ENCODE measurements around the gene CLDN3.
"Not testable (repeated sequence)": the region's sequence is repeated elsewhere in the genome, so short reads cannot be mapped to it uniquely, and the experiment has no call there.

The CLDN3 gene

GRCh38 chr7:73770002-73770859 is at the start of gene CLDN3:
CLDN3 (minus strand) TSS chr7:73770270; CDS start chr7:73770049, 221 bp downstream.
- Histone ChIP-seq H3K4me1 (peaks cover 14% of the 10 kb centered on the region), H4K20me1 (no peaks in the 10 kb centered on the region), H3K36me3 (no peaks in the 10 kb centered on the region), H3K27me3 (peaks cover 23% of the 10 kb centered on the region), H3K9ac (no peak within 1 kb of the TSS), H3K27ac (no peak within 1 kb of the TSS), H3K4me2 (peak within 1 kb of the TSS; percentile 78), H3K9me3 (0 out of 2 replicates have a peak, but pooled peaks cover 11% of the 10 kb centered on the region), H3K4me3 (peak within 1 kb of the TSS; percentile 39)
- TF ChIP-seq Cebpa-rat (IDR thresholded peaks at IDR 0.05): no peak

- H3K27ac ChIP-seq: no peak overlapping the region
- H4K20me1 ChIP-seq: no peaks in the 10 kb centered on the region
- H3K36me3 ChIP-seq: no peaks in the 10 kb centered on the region
- H3K9me3 ChIP-seq: peaks cover 17% of the 10 kb centered on the region
- H3K4me2 ChIP-seq: no peak overlapping the region
- H3K4me3 ChIP-seq: no peak overlapping the region
- TF ChIP-seq Cebpa-rat (IDR thresholded peaks at IDR 0.05): no peak
- H3K4me1 ChIP-seq: peaks cover 18% of the 10 kb centered on the region
- H3K9ac ChIP-seq: no peak overlapping the region
- no peaks in the 10 kb centered on the region for H3K27me3 ChIP-seq
These were observed 47.1 kb upstream of the CLDN3 start for GRCh38 chr7:73817121-73817520.

GRCh38 chr7:73815436-73815835 is 45.4 kb upstream of the CLDN3 start:
- Histone ChIP-seq H3K27ac (no peak overlapping the region), H4K20me1 (no peaks in the 10 kb centered on the region), H3K9ac (no peak overlapping the region), H3K36me3 (no peaks in the 10 kb centered on the region), H3K4me3 (no peak overlapping the region), H3K9me3 (peaks cover 21% of the 10 kb centered on the region), H3K27me3 (no peaks in the 10 kb centered on the region), H3K4me1 (peaks cover 12% of the 10 kb centered on the region), H3K4me2 (no peak overlapping the region)
- TF ChIP-seq Cebpa-rat (IDR thresholded peaks at IDR 0.05): no peak

- Histone ChIP-seq H3K27ac (no peak overlapping the region), H4K20me1 (no peaks in the 10 kb centered on the region), H3K9ac (no peak overlapping the region), H3K4me1 (peaks cover 12% of the 10 kb centered on the region), H3K4me3 (no peak overlapping the region), H3K27me3 (no peaks in the 10 kb centered on the region), H3K4me2 (no peak overlapping the region), H3K36me3 (no peaks in the 10 kb centered on the region), H3K9me3 (peaks cover 21% of the 10 kb centered on the region)
- TF ChIP-seq Cebpa-rat (IDR thresholded peaks at IDR 0.05): no peak
These were observed 42.9 kb upstream of the CLDN3 start for GRCh38 chr7:73812996-73813395.

DNA sequence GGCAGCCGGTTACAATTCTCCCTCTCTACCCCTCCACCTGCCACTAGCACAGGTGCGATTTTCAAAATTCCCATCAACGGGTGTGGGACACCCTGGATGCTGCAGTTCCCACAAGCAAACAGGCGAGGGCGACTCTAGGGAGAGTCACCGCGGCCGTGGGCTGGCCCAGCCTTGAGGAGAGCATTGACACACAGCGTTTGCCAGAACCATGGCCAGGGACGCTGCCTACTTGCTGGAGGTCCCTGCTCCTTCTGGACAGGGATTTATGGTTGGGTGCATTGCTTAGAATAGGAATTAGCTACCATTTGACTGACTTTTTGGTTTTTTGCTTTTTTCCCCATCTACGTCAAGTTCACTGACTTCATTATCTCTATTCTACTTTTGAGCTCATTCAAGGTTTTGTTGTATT is 41.7 kb upstream of the CLDN3 start:
- no peak overlapping the region for H3K4me3 ChIP-seq
- no peaks in the 10 kb centered on the region for H3K36me3 ChIP-seq
- H3K27ac ChIP-seq: no peak overlapping the region
- H3K9me3 ChIP-seq: peaks cover 21% of the 10 kb centered on the region
- no peaks in the 10 kb centered on the region for H3K27me3 ChIP-seq
- no peak overlapping the region for H3K9ac ChIP-seq
- H3K4me2 ChIP-seq: no peak overlapping the region
- TF ChIP-seq Cebpa-rat (IDR thresholded peaks at IDR 0.05): no peak
- H4K20me1 ChIP-seq: no peaks in the 10 kb centered on the region
- H3K4me1 ChIP-seq: peaks cover 12% of the 10 kb centered on the region

GRCh38 chr7:73810998-73811360 is 40.9 kb upstream of the CLDN3 start:
- Histone ChIP-seq H3K9me3 (peaks cover 21% of the 10 kb centered on the region), H3K9ac (no peak overlapping the region), H3K36me3 (no peaks in the 10 kb centered on the region), H4K20me1 (no peaks in the 10 kb centered on the region), H3K4me3 (no peak overlapping the region), H3K4me1 (peaks cover 12% of the 10 kb centered on the region), H3K4me2 (no peak overlapping the region), H3K27me3 (no peaks in the 10 kb centered on the region), H3K27ac (no peak overlapping the region)
- TF ChIP-seq Cebpa-rat (IDR thresholded peaks at IDR 0.05): no peak

- Histone ChIP-seq H3K36me3 (no peaks in the 10 kb centered on the region), H3K9ac (no peak overlapping the region), H3K9me3 (peaks cover 21% of the 10 kb centered on the region), H4K20me1 (no peaks in the 10 kb centered on the region), H3K4me3 (no peak overlapping the region), H3K4me2 (no peak overlapping the region), H3K4me1 (peaks cover 1% of the 10 kb centered on the region), H3K27me3 (no peaks in the 10 kb centered on the region), H3K27ac (no peak overlapping the region)
- no peak for TF ChIP-seq Cebpa-rat (IDR thresholded peaks at IDR 0.05)
These were observed 39.4 kb upstream of the CLDN3 start for GRCh38 chr7:73809467-73809951.

DNA sequence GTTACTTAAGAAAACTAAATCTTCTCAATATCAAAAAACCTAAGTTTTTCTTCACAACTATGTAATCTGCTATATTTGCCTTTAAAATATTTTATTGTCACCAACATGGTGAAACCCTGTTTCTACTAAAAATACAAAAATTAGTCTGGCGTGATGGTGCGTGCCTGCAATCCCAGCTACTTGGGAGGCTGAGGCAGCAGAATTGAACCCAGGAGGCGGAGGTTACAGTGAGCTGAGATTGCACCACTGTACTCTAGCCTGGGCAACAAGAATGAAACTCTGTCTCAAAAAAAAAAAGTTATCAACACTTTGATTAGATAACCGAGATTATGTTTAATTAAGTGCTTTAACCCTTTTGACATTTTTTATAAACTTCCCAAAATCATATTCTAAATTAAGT is 32.4 kb upstream of the CLDN3 start:
- 0 out of 2 replicates have a peak, but pooled peaks cover 4% of the 10 kb centered on the region for H3K4me1 ChIP-seq
- no peak for TF ChIP-seq Cebpa-rat (IDR thresholded peaks at IDR 0.05)
- no peaks in the 10 kb centered on the region for H4K20me1 ChIP-seq
- H3K27me3 ChIP-seq: no peaks in the 10 kb centered on the region
- H3K27ac ChIP-seq: no peak overlapping the region
- no peaks in the 10 kb centered on the region for H3K9me3 ChIP-seq
- H3K9ac ChIP-seq: no peak overlapping the region
- H3K36me3 ChIP-seq: no peaks in the 10 kb centered on the region
- H3K4me3 ChIP-seq: no peak overlapping the region
- no peak overlapping the region for H3K4me2 ChIP-seq

DNA sequence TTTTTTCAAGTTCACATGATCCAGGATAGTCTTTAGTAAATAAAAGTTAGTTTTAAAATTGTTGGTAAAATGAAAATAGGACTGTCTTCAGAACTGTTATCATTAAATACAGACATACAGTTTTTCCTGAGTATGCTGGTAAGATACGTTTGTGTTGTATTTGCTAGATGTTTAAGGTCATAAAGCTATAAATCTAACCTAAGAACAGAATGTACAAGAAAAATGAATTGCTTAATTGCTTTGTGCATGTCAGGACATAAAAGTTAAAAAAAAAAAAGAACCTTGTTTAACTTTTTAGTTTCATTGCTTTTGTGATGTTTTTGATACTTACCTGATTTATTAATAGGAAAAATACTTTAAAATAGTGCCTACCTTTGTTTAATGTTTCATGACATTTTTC is 31.5 kb upstream of the CLDN3 start:
- H3K27ac ChIP-seq: no peak overlapping the region
- H3K4me1 ChIP-seq: 0 out of 2 replicates have a peak, but pooled peaks cover 4% of the 10 kb centered on the region
- no peak overlapping the region for H3K4me2 ChIP-seq
- no peaks in the 10 kb centered on the region for H3K36me3 ChIP-seq
- TF ChIP-seq Cebpa-rat (IDR thresholded peaks at IDR 0.05): no peak
- H3K9me3 ChIP-seq: no peaks in the 10 kb centered on the region
- H4K20me1 ChIP-seq: no peaks in the 10 kb centered on the region
- no peak overlapping the region for H3K4me3 ChIP-seq
- H3K9ac ChIP-seq: no peak overlapping the region
- H3K27me3 ChIP-seq: no peaks in the 10 kb centered on the region

GRCh38 chr7:73799282-73800141 is 29.4 kb upstream of the CLDN3 start:
- Histone ChIP-seq H3K9ac (no peak overlapping the region), H3K4me1 (peaks cover 5% of the 10 kb centered on the region), H3K27ac (no peak overlapping the region), H3K4me3 (no peak overlapping the region), H3K4me2 (no peak overlapping the region), H3K27me3 (no peaks in the 10 kb centered on the region), H4K20me1 (no peaks in the 10 kb centered on the region), H3K9me3 (peaks cover 9% of the 10 kb centered on the region), H3K36me3 (no peaks in the 10 kb centered on the region)
- no peak for TF ChIP-seq Cebpa-rat (IDR thresholded peaks at IDR 0.05)

GRCh38 chr7:73797176-73797575 is 27.1 kb upstream of the CLDN3 start:
- H3K4me2 ChIP-seq, H3K36me3 ChIP-seq, H3K9ac ChIP-seq, H4K20me1 ChIP-seq, H3K27ac ChIP-seq, H3K4me3 ChIP-seq, H3K27me3 ChIP-seq: not testable (repeated sequence)
- Histone ChIP-seq H3K4me1 (peaks cover 18% of the 10 kb centered on the region), H3K9me3 (peaks cover 15% of the 10 kb centered on the region)

DNA sequence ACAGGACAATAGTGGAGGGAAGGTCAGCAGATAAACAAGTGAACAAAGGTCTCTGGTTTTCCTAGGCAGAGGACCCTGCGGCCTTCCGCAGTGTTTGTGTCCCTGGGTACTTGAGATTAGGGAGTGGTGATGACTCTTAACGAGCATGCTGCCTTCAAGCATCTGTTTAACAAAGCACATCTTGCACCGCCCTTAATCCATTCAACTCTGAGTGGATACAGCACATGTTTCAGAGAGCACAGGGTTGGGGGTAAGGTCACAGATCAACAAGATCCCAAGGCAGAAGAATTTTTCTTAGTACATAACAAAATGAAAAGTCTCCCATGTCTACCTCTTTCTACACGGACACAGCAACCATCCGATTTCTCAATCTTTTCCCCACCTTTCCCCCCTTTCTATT is 26.6 kb upstream of the CLDN3 start:
- H3K27me3 ChIP-seq, H3K27ac ChIP-seq, H3K4me2 ChIP-seq, H3K4me3 ChIP-seq, H4K20me1 ChIP-seq, H3K36me3 ChIP-seq, H3K9ac ChIP-seq: not testable (repeated sequence)
- peaks cover 19% of the 10 kb centered on the region for H3K9me3 ChIP-seq
- H3K4me1 ChIP-seq: peaks cover 18% of the 10 kb centered on the region

- H4K20me1 ChIP-seq, H3K9ac ChIP-seq, H3K4me2 ChIP-seq, H3K4me3 ChIP-seq, H3K27ac ChIP-seq, H3K36me3 ChIP-seq, H3K27me3 ChIP-seq: not testable (repeated sequence)
- H3K9me3 ChIP-seq: peaks cover 33% of the 10 kb centered on the region
- peaks cover 18% of the 10 kb centered on the region for H3K4me1 ChIP-seq
These were observed 25.1 kb upstream of the CLDN3 start for GRCh38 chr7:73795188-73795587.

Measured in BLaER1 (cell line).